Colonic mucosa (tissue), 4 donors: ENCODE measurements around the gene DOCK10. TPM values are rescaled to one million over a fixed set of nuclear protein-coding genes. Genes with fewer than 3 reads are reported as not detected.
A peak's percentile ranks its signal among the peaks of the same experiment; 100 is the strongest.

Source experiments
- DNase-seq: peaks from one replicate; pipeline ENCODE4 v3.0.0-alpha.2; 2020
- H3K27ac ChIP-seq: fragments of 200-600 bp; one replicate; pipeline ENCODE4 v1.8.0; 2021
- H3K27me3 ChIP-seq: fragments of 200-600 bp; one replicate; pipeline ENCODE4 v1.8.0; 2021
- H3K36me3 ChIP-seq: fragments of 200-600 bp; one replicate; pipeline ENCODE4 v1.8.0; 2021
- H3K4me1 ChIP-seq: fragments of 200-600 bp; one replicate; pipeline ENCODE4 v1.8.0; 2021; ENCODE audit warnings: mild to moderate bottlenecking
- H3K4me3 ChIP-seq: fragments of 200-600 bp; one replicate; pipeline ENCODE4 v1.8.0; 2021
- H3K9ac ChIP-seq, 2 donors: one replicate each; pipeline ENCODE4 v1.7.0; 2013; ENCODE audit warnings: control low read depth in 2 of 2, low read depth in 2 of 2, low read length in 2 of 2
- H3K9me3 ChIP-seq: fragments of 200-600 bp; one replicate; pipeline ENCODE4 v1.8.0; 2021
- intact Hi-C: fragments of 100-400 bp; cut with DNase I; formaldehyde crosslinking; loops from one replicate; pipeline ENCODE4 v1.14.1; 2022
- total RNA-seq, 2 donors: library from RNA; stranded (reverse); fragmentation: NEBNext Ultra II Directional in 1 of 2; extraction: Animal tissue kit (Norgen Biotek cat#: 25700) in 1 of 2; gene quantifications; one replicate each; pipeline ENCODE4 v1.2.1, GENCODE V29; 2021
- TF ChIP-seq, protein P1 (sequence below): fragments of 200-600 bp; IDR thresholded peaks from one replicate; pipeline ENCODE4 v1.8.0; 2022; ENCODE audit warnings: antibody characterized with exemption, mild to moderate bottlenecking
- donor health status: healthy.
- donor health status: DM: no; HTN: no; CAD: no.
- donor health status: DM: no; HTN: no; CAD: no.

DOCK10 gene
- total RNA-seq, 2 donors from 2014 or later: 13.5 to 17.4 TPM

GRCh38 chr2:225041207-225041850 lies 939 bp downstream of the DOCK10 start:
- peak; percentile 63 for DNase-seq
- intact Hi-C loops: no loop called here
- Histone ChIP-seq H3K27me3 (no peaks in the 10 kb centered on the region), H3K4me1 (peaks cover 2% of the 10 kb centered on the region), H3K4me3 (peak overlapping the region; percentile 83), H3K27ac (peak overlapping the region; percentile 60), H3K36me3 (no peaks in the 10 kb centered on the region), H3K9me3 (no peaks in the 10 kb centered on the region), H3K9ac (peak overlapping the region; percentile 30 to 76)
- TF ChIP-seq, protein P1, sequence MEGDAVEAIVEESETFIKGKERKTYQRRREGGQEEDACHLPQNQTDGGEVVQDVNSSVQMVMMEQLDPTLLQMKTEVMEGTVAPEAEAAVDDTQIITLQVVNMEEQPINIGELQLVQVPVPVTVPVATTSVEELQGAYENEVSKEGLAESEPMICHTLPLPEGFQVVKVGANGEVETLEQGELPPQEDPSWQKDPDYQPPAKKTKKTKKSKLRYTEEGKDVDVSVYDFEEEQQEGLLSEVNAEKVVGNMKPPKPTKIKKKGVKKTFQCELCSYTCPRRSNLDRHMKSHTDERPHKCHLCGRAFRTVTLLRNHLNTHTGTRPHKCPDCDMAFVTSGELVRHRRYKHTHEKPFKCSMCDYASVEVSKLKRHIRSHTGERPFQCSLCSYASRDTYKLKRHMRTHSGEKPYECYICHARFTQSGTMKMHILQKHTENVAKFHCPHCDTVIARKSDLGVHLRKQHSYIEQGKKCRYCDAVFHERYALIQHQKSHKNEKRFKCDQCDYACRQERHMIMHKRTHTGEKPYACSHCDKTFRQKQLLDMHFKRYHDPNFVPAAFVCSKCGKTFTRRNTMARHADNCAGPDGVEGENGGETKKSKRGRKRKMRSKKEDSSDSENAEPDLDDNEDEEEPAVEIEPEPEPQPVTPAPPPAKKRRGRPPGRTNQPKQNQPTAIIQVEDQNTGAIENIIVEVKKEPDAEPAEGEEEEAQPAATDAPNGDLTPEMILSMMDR: no peak

GRCh38 chr2:225040856-225041206 lies 1.4 kb downstream of the DOCK10 start:
- TF ChIP-seq, protein P1: no peak
- Histone ChIP-seq H3K27ac (peak overlapping the region; percentile 60), H3K36me3 (no peaks in the 10 kb centered on the region), H3K9me3 (no peaks in the 10 kb centered on the region), H3K4me1 (peaks cover 2% of the 10 kb centered on the region), H3K9ac (peak overlapping the region; percentile 30 to 76), H3K4me3 (peak overlapping the region; percentile 83), H3K27me3 (no peaks in the 10 kb centered on the region)
- intact Hi-C loops: no loop called here
- peak; percentile 51 for DNase-seq

GRCh38 chr2:225040142-225040541 lies 2.1 kb downstream of the DOCK10 start:
- intact Hi-C loops: no loop called here
- Histone ChIP-seq H3K9me3 (no peaks in the 10 kb centered on the region), H3K27ac (no peak overlapping the region), H3K36me3 (no peaks in the 10 kb centered on the region), H3K9ac (no peak overlapping the region), H3K27me3 (no peaks in the 10 kb centered on the region), H3K4me1 (peaks cover 2% of the 10 kb centered on the region), H3K4me3 (no peak overlapping the region)
- no peak for DNase-seq
- TF ChIP-seq, protein P1: no peak

- Histone ChIP-seq H3K4me1 (peaks cover 2% of the 10 kb centered on the region), H3K27ac (no peak overlapping the region), H3K36me3 (no peaks in the 10 kb centered on the region), H3K4me3 (no peak overlapping the region), H3K9ac (no peak overlapping the region), H3K9me3 (no peaks in the 10 kb centered on the region), H3K27me3 (no peaks in the 10 kb centered on the region)
- TF ChIP-seq, protein P1: no peak
- intact Hi-C loops: no loop called here
- DNase-seq: no peak
Measured at GRCh38 chr2:225038231-225038523, 4.1 kb downstream of the DOCK10 start.

DNA sequence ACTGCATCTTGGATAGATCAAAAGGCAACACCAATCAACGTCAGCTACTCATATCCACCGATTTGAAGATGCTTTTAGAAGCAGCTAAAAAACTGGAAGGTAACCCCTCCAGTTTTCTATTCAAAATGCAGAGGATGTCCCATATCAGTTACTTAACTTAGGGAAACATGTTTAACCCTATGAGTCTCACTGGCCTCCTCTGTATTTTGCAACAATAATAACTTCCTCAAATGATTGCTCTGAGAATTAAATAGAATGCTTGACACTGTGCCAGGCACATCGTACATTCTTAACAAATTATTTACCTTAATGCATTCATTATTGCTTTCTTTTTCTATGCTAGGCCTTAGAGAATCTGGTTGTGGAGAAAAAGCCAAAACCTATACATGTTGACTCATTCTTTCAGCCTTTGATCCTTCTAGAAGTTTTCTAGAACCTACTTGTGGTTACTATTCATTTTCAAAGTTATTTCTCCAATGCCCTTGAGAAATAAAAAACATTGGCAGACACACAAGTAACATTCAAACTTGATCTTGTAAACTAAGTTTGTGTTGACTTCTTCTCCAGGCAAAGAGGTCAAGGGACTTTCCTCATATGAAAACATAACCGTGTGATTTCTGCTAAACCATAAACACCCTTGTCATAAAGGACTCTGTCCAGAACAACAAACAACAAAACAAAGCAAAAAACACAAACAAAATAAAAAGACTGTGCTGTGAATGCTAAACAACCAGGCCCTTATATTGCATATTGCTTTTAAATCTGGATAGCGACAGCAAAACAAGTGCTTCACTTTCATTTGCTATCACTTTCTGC lies 4.6 kb downstream of the DOCK10 start:
- intact Hi-C loops: no loop called here
- Histone ChIP-seq H3K4me1 (no peaks in the 10 kb centered on the region), H3K4me3 (no peak overlapping the region)

More for the DNA sequence above, 4.6 kb downstream of the DOCK10 start:
- H3K27ac ChIP-seq: no peak overlapping the region
- no peaks in the 10 kb centered on the region for H3K9me3 ChIP-seq
- no peaks in the 10 kb centered on the region for H3K36me3 ChIP-seq
- H3K27me3 ChIP-seq: no peaks in the 10 kb centered on the region
- no peak overlapping the region for H3K9ac ChIP-seq
- DNase-seq: no peak
- TF ChIP-seq, protein P1: no peak
